Fibroblast of lung (primary cell): ENCODE measurements around the gene ZCCHC4. TPM values are rescaled to one million over a fixed set of nuclear protein-coding genes. Genes with fewer than 3 reads are reported as not detected.

Experiments used
- DNase-seq, 2 donors: peaks; one replicate each; pipeline versions ENCODE4 v3.0.0 to v3.0.0-alpha.2; 2010; ENCODE audit warnings: low read depth in 2 of 2
- H2AFZ ChIP-seq: 2 replicates; pipeline ENCODE4 v1.5.1; 2012; ENCODE audit warnings: low read length, control low read depth, inconsistent platforms
- H3K27ac ChIP-seq: 2 replicates; pipeline ENCODE4 v1.5.1; 2011; ENCODE audit warnings: low read length, control low read depth; ENCODE audit not compliant: insufficient read depth
- H3K27me3 ChIP-seq: 2 replicates; pipeline ENCODE4 v1.5.1; 2011; ENCODE audit warnings: mild to moderate bottlenecking, low read length; ENCODE audit not compliant: control insufficient read depth, insufficient read depth
- H3K36me3 ChIP-seq: 2 replicates; pipeline ENCODE4 v1.5.1; 2011; ENCODE audit warnings: low read length; ENCODE audit not compliant: control insufficient read depth, insufficient read depth
- H3K4me1 ChIP-seq: 2 replicates; pipeline ENCODE4 v1.5.1; 2011; ENCODE audit warnings: low read length; ENCODE audit not compliant: control insufficient read depth, insufficient read depth; ENCODE audit errors: extremely low read depth
- H3K4me2 ChIP-seq: 2 replicates; pipeline ENCODE4 v1.5.1; 2011; ENCODE audit warnings: low read length, control low read depth; ENCODE audit not compliant: insufficient read depth; ENCODE audit errors: extremely low read depth
- H3K4me3 ChIP-seq, 4 experiments: fragments of 200-600 bp in 1 of 4; sonication (generic) in 1 of 4; replicated peaks in 1 of 4; 2 replicates each; pipeline ENCODE4 v1.5.1; 2011 to 2016; ENCODE audit warnings: low read length in 4 of 4, low read depth in 3 of 4, mild to moderate bottlenecking in 3 of 4, control low read depth in 2 of 4, inconsistent platforms in 1 of 4, mixed read lengths in 1 of 4; ENCODE audit not compliant: insufficient read depth in 1 of 4; ENCODE audit errors: control extremely low read depth in 1 of 4
- H3K79me2 ChIP-seq: 2 replicates; pipeline ENCODE4 v1.5.1; 2012; ENCODE audit warnings: mild to moderate bottlenecking, low read length, inconsistent platforms; ENCODE audit not compliant: control insufficient read depth, insufficient read depth
- H3K9ac ChIP-seq: 2 replicates; pipeline ENCODE4 v1.5.1; 2011; ENCODE audit warnings: mild to moderate bottlenecking, low read length, control low read depth; ENCODE audit not compliant: insufficient read depth
- H3K9me3 ChIP-seq: 2 replicates; pipeline ENCODE4 v1.5.1; 2012; ENCODE audit warnings: low read depth, low read length; ENCODE audit not compliant: control insufficient read depth, insufficient read depth
- H4K20me1 ChIP-seq: 2 replicates; pipeline ENCODE4 v1.5.1; 2011; ENCODE audit warnings: low read length; ENCODE audit not compliant: control insufficient read depth, insufficient read depth; ENCODE audit errors: extremely low read depth
- EZH2 ChIP-seq: IDR thresholded peaks from 2 replicates; pipeline ENCODE4 v1.5.1; 2012; ENCODE audit warnings: low read length, control low read depth, mild to moderate bottlenecking; ENCODE audit errors: missing control alignments
- polyA plus RNA-seq, 2 donors: library from polyadenylated mRNA; depleted of rRNA in 1 of 2; stranded (reverse) in 1 of 2; unstranded in 1 of 2; fragments of >200 nt; gene quantifications; 2 replicates each; pipeline ENCODE4 v1.2.1, GENCODE V29; 2011 to 2012; ENCODE audit warnings: missing spikeins in 1 of 2
- total RNA-seq: library from RNA; depleted of rRNA; stranded (reverse); fragments of >200 nt; gene quantifications from 2 replicates; pipeline ENCODE4 v1.2.1, GENCODE V29; 2014
- TF ChIP-seq, protein P1 (sequence below), 2 donors: IDR thresholded peaks in 1 of 2; conservative IDR thresholded peaks in 1 of 2; 1 replicate in 1 of 2; 2 replicates in 1 of 2; pipeline ENCODE4 v1.5.1; 2011 to 2012; ENCODE audit warnings: low read length in 2 of 2, control low read depth in 1 of 2, inconsistent platforms in 1 of 2, low read depth in 1 of 2, mild to moderate bottlenecking in 1 of 2

ZCCHC4 gene
- total and polyA plus RNA-seq, 2 donors (not counting 1 experiment from before 2014, with no cell fraction given), result 15.5 to 15.6 TPM

GRCh38 chr4:25306518-25307057 is 6.0 kb upstream of the ZCCHC4 start:
- Histone ChIP-seq H2AFZ (no peak overlapping the region), H3K27me3 (no peaks in the 10 kb centered on the region), H3K4me2 (no peak overlapping the region), H3K36me3 (no peaks in the 10 kb centered on the region), H3K4me1 (peaks cover 7% of the 10 kb centered on the region), H4K20me1 (no peaks in the 10 kb centered on the region), H3K4me3 (no peak overlapping the region), H3K79me2 (no peaks in the 10 kb centered on the region), H3K27ac (no peak overlapping the region), H3K9ac (no peak overlapping the region), H3K9me3 (no peaks in the 10 kb centered on the region)
- no peak for DNase-seq
- no peak for TF ChIP-seq EZH2
- TF ChIP-seq, protein P1, sequence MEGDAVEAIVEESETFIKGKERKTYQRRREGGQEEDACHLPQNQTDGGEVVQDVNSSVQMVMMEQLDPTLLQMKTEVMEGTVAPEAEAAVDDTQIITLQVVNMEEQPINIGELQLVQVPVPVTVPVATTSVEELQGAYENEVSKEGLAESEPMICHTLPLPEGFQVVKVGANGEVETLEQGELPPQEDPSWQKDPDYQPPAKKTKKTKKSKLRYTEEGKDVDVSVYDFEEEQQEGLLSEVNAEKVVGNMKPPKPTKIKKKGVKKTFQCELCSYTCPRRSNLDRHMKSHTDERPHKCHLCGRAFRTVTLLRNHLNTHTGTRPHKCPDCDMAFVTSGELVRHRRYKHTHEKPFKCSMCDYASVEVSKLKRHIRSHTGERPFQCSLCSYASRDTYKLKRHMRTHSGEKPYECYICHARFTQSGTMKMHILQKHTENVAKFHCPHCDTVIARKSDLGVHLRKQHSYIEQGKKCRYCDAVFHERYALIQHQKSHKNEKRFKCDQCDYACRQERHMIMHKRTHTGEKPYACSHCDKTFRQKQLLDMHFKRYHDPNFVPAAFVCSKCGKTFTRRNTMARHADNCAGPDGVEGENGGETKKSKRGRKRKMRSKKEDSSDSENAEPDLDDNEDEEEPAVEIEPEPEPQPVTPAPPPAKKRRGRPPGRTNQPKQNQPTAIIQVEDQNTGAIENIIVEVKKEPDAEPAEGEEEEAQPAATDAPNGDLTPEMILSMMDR (conservative IDR thresholded peaks at IDR 0.05 in 1 of 2, IDR thresholded peaks at IDR 0.05 in 1 of 2; ENCODE audit: low read depth in 1 of 2, low read length in 2 of 2), result no peak

- no peaks in the 10 kb centered on the region for H3K9me3 ChIP-seq
- no peak overlapping the region for H3K9ac ChIP-seq
- H4K20me1 ChIP-seq, result no peaks in the 10 kb centered on the region
- TF ChIP-seq EZH2, result no peak
- TF ChIP-seq, protein P1 (conservative IDR thresholded peaks at IDR 0.05 in 1 of 2, IDR thresholded peaks at IDR 0.05 in 1 of 2; ENCODE audit: low read depth in 1 of 2, low read length in 2 of 2), result no peak
- H3K4me1 ChIP-seq, result peaks cover 7% of the 10 kb centered on the region
- no peak overlapping the region for H3K27ac ChIP-seq
- DNase-seq, result peak in 1 of 2 donors; percentile 10
- H3K27me3 ChIP-seq, result no peaks in the 10 kb centered on the region
- no peaks in the 10 kb centered on the region for H3K36me3 ChIP-seq
- no peaks in the 10 kb centered on the region for H3K79me2 ChIP-seq
- H2AFZ ChIP-seq, result no peak overlapping the region
- H3K4me3 ChIP-seq, result no peak overlapping the region
- no peak overlapping the region for H3K4me2 ChIP-seq
Observed at GRCh38 chr4:25307596-25307995, 5.0 kb upstream of the ZCCHC4 start.

- H2AFZ ChIP-seq, result no peak overlapping the region
- H3K36me3 ChIP-seq, result no peaks in the 10 kb centered on the region
- no peak overlapping the region for H3K9ac ChIP-seq
- H4K20me1 ChIP-seq, result no peaks in the 10 kb centered on the region
- H3K4me2 ChIP-seq, result no peak overlapping the region
- no peak for TF ChIP-seq EZH2
- TF ChIP-seq, protein P1 (conservative IDR thresholded peaks at IDR 0.05 in 1 of 2, IDR thresholded peaks at IDR 0.05 in 1 of 2; ENCODE audit: low read depth in 1 of 2, low read length in 2 of 2), result no peak
- peak in 1 of 2 donors; percentile 10 for DNase-seq
- no peak overlapping the region for H3K27ac ChIP-seq
- no peak overlapping the region for H3K4me3 ChIP-seq
- H3K79me2 ChIP-seq, result no peaks in the 10 kb centered on the region
- H3K4me1 ChIP-seq, result peaks cover 7% of the 10 kb centered on the region
- H3K9me3 ChIP-seq, result no peaks in the 10 kb centered on the region
- no peaks in the 10 kb centered on the region for H3K27me3 ChIP-seq
Observed at GRCh38 chr4:25308306-25308705, 4.3 kb upstream of the ZCCHC4 start.
